ENCODE results near the gene ARHGEF17. TPM values are rescaled to one million over a fixed set of nuclear protein-coding genes. Genes with fewer than 3 reads are reported as not detected.
A peak's percentile ranks its signal among the peaks of the same experiment; 100 is the strongest.

The ARHGEF17 gene
- total RNA-seq, 4 donors from 2014 or later: 82.8 to 196 (median 122) TPM

DNA sequence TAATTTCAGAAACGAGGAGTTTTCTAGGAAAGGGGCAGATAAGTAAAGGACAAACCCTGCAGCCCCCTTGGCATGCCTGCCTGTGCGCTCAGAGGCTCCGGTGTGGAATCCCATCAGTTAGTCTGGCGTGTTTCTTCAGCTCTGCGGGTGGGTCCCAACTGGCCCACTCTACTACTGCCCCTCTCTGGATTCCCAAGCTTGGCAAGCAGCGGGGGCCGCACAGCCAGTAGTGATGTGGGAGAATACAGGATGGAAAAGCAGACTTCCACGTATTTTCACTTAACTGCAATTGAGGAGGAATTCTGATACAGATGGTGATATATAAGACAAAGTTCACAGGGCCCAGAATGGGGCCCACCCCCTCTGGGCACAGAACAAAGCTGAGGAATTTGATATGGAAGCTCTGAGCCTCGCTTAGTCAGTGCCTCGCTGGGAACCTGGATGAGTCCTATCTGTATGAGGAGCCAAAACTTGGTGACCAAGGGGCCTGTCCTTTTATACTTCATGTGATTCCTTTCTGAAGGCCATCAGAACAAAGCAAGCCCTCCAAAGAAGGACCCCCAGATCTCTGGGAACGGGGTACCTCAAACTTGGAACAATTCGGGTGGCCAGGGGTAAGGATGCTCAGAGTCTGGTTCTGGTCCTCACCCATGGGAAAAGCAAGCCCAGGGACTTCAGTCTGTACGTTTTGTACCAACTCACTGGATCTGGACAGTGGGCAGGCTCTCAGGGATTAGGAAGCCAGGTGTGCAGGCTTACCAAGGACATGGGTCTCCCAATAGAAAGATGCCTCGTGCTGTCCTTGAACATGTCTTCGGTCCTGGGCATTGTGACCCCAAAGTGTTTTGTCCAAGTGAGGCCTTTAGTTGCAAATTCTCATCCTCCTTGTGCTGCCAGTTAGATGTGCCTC is 94.1 kb downstream of the ARHGEF17 start:
- WGBS: 90% methylated on average over 13 of the region's 15 CpGs
- Histone ChIP-seq H3K36me3 (peaks cover 0 to 25% (median 20%) of the 10 kb centered on the region in 4 donors), H3K4me3 (no peak overlapping the region), H3K4me1 (peaks cover 12 to 29% (median 18%) of the 10 kb centered on the region in 4 donors), H3K27ac (replicated peaks in 1 of 4) (no peak overlapping the region), H3K9me3 (no peaks in the 10 kb centered on the region), H3K27me3 (no peaks in the 10 kb centered on the region)
- no peak for TF ChIP-seq EP300 (IDR thresholded peaks at IDR 0.05)
- TF ChIP-seq, protein P1, sequence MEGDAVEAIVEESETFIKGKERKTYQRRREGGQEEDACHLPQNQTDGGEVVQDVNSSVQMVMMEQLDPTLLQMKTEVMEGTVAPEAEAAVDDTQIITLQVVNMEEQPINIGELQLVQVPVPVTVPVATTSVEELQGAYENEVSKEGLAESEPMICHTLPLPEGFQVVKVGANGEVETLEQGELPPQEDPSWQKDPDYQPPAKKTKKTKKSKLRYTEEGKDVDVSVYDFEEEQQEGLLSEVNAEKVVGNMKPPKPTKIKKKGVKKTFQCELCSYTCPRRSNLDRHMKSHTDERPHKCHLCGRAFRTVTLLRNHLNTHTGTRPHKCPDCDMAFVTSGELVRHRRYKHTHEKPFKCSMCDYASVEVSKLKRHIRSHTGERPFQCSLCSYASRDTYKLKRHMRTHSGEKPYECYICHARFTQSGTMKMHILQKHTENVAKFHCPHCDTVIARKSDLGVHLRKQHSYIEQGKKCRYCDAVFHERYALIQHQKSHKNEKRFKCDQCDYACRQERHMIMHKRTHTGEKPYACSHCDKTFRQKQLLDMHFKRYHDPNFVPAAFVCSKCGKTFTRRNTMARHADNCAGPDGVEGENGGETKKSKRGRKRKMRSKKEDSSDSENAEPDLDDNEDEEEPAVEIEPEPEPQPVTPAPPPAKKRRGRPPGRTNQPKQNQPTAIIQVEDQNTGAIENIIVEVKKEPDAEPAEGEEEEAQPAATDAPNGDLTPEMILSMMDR (IDR thresholded peaks at IDR 0.05): no peak
- no peak for TF ChIP-seq POLR2A (IDR thresholded peaks at IDR 0.05; ENCODE audit: low read depth)
- TF ChIP-seq POLR2AphosphoS5 (IDR thresholded peaks at IDR 0.05): no peak
- intact Hi-C loops (cut with DNase I): loop anchor here (2.0 to 10.0 kb wide), 2 partner anchors 223 to 259 kb away; no protein-coding TSS in a partner anchor
- no peak for DNase-seq (ENCODE audit: extremely low spot score)

DNA sequence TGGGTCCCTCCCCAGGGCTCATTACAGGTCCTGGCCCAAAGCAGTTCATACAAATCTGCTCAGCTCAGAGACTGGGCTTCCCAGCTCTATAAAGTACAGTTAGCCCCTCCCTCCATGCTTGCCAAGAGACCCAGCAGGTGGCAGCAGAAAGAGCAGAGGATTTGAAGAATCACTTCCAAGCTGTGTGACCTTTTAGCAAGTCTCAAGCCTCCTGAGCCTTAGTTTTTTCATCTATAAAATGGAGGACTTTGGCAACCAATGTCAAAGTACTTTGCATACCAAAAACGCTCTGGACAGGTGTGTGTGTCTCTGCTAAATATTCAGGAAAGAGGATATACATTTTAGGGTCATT is 94.7 kb downstream of the ARHGEF17 start:
- H3K27me3 ChIP-seq: no peaks in the 10 kb centered on the region
- H3K36me3 ChIP-seq: peaks cover 0 to 31% (median 26%) of the 10 kb centered on the region in 4 donors
- 89% methylated on average over 1 of the region's 1 CpG for WGBS
- H3K4me3 ChIP-seq: no peak overlapping the region
- DNase-seq (ENCODE audit: extremely low spot score): no peak
- H3K27ac ChIP-seq (replicated peaks in 1 of 4): no peak overlapping the region
- peaks cover 12 to 29% (median 18%) of the 10 kb centered on the region in 4 donors for H3K4me1 ChIP-seq
- no peaks in the 10 kb centered on the region for H3K9me3 ChIP-seq
- no peak for TF ChIP-seq POLR2A (IDR thresholded peaks at IDR 0.05; ENCODE audit: low read depth)
- no peak for TF ChIP-seq EP300 (IDR thresholded peaks at IDR 0.05)
- TF ChIP-seq POLR2AphosphoS5 (IDR thresholded peaks at IDR 0.05): no peak
- TF ChIP-seq, protein P1 (IDR thresholded peaks at IDR 0.05): no peak
- intact Hi-C loops (cut with DNase I): loop anchor here (2.0 to 10.0 kb wide), 2 partner anchors 222 to 258 kb away; no protein-coding TSS in a partner anchor

DNA sequence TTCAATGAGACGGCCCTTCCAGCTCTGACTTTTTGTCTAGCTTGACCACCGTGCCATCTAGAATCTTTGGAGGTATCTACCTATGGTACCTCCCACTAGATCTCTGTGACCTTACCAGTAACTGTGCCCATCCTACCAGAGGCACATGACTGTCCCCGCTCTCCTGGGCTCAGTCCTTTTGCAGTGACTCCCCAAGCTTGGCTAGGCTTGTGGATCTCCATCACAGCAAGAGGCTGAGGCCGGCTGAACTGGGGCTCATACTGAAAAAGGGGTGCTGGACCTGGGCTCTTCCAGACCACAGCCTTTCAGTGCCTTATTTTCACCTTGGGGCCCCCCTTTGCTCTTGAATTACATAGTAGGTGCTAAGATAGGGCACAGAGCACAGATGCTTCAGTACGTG is 95.5 kb downstream of the ARHGEF17 start:
- Histone ChIP-seq H3K4me3 (no peak overlapping the region), H3K9me3 (no peaks in the 10 kb centered on the region), H3K27ac (replicated peaks in 1 of 4) (peak overlapping the region in 1 of 4 donors; percentile 61), H3K4me1 (peaks cover 11 to 25% (median 15%) of the 10 kb centered on the region in 4 donors), H3K36me3 (peaks cover 0 to 38% (median 30%) of the 10 kb centered on the region in 4 donors), H3K27me3 (no peaks in the 10 kb centered on the region)
- intact Hi-C loops (cut with DNase I): loop anchor here (2.0 to 10.0 kb wide), 2 partner anchors 221 to 257 kb away; no protein-coding TSS in a partner anchor
- DNase-seq (ENCODE audit: extremely low spot score): no peak
- 86% methylated on average over 5 of the region's 5 CpGs for WGBS
- TF ChIP-seq EP300 (IDR thresholded peaks at IDR 0.05): no peak
- TF ChIP-seq, protein P1 (IDR thresholded peaks at IDR 0.05): no peak
- no peak for TF ChIP-seq POLR2AphosphoS5 (IDR thresholded peaks at IDR 0.05)
- TF ChIP-seq POLR2A (IDR thresholded peaks at IDR 0.05; ENCODE audit: low read depth): no peak

DNA sequence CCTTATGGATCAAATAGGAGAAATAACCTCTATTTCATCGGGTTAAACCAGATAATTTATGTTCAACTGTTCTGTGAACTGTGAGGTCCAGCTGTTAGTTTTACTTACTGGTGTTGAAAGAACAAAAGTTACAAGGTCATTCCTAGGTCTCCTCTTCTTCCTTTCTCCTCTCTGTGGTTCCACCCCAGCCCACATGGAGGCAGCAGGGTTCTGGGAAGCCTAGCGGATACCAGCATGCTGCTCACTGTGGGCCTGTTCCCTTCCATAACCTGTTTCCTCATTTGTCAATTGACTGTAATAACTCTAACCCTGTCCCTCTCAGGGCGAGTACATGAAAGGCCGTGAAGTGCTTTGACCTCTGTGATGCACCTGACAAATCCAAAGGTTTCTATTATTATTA is 96.0 kb downstream of the ARHGEF17 start:
- Histone ChIP-seq H3K4me3 (no peak overlapping the region), H3K27ac (replicated peaks in 1 of 4) (peak overlapping the region in 1 of 4 donors; percentile 61), H3K4me1 (peaks cover 7 to 20% (median 13%) of the 10 kb centered on the region in 4 donors), H3K36me3 (peaks cover 0 to 43% (median 32%) of the 10 kb centered on the region in 4 donors), H3K9me3 (no peaks in the 10 kb centered on the region), H3K27me3 (no peaks in the 10 kb centered on the region)
- WGBS: 33% methylated on average over 4 of the region's 4 CpGs
- TF ChIP-seq POLR2AphosphoS5 (IDR thresholded peaks at IDR 0.05): peak in 1 of 2 donors; percentile 51
- no peak for TF ChIP-seq POLR2A (IDR thresholded peaks at IDR 0.05; ENCODE audit: low read depth)
- TF ChIP-seq, protein P1 (IDR thresholded peaks at IDR 0.05): peak; percentile 73 to 81 (median 79)
- DNase-seq (ENCODE audit: extremely low spot score): no peak
- intact Hi-C loops (cut with DNase I): loop anchor here (10.0 kb wide), 1 partner anchor 221 kb away; no protein-coding TSS in a partner anchor

Data from esophagus muscularis mucosa (tissue), 4 donors.